Adipose tissue (tissue), 3 donors: ENCODE measurements around the gene DAND5. TPM values are rescaled to one million over a fixed set of nuclear protein-coding genes. Genes with fewer than 3 reads are reported as not detected.
"Not testable (repeated sequence)": the region's sequence is repeated elsewhere in the genome, so short reads cannot be mapped to it uniquely, and the experiment has no call there.

Experiments
- H3K27ac ChIP-seq: one replicate; pipeline ENCODE4 v1.5.1; 2013; ENCODE audit warnings: low read depth, low read length
- WGBS, 3 donors: extraction: QIAGEN DNeasy Blood & Tissue Kit; methylation state at CpG; one replicate each; pipeline ENCODE4 v1.1.7; 2013; 5-methylcytosine and 5-hydroxymethylcytosine counted together
- polyA plus RNA-seq, 3 donors: library from polyadenylated mRNA; stranded (reverse); fragments of 200-250 nt; gene quantifications; one replicate each; pipeline ENCODE4 v1.2.3, GENCODE V29; 2013
- donor health status: healthy with polysubstance abuse.
- donor health status: Bipolar disorder and iron deficiency.
- donor health status: healthy.

Gene DAND5
- polyA plus RNA-seq, 3 donors, result 0.04 to 0.11 (median 0.05) TPM

GRCh38 chr19:12956446-12957388 is 12.7 kb upstream of the DAND5 start, which contains the start of gene GADD45GIP1:
GADD45GIP1 (minus strand) TSS chr19:12957223; CDS start chr19:12957212, 11 bp downstream.
- 4 to 5% (median 4%) methylated on average over 71 to 84 of the region's 84 CpGs for WGBS, 3 donors

GRCh38 chr19:12957389-12957952 is 11.9 kb upstream of the DAND5 start:
- 31 to 40% (median 39%) methylated on average over 30 to 31 of the region's 31 CpGs for WGBS, 3 donors
- peak overlapping the region; percentile 90 for H3K27ac ChIP-seq

More at GRCh38 chr19:12956446-12957388, 12.7 kb upstream of the DAND5 start, which contains the start of gene GADD45GIP1:
- H3K27ac ChIP-seq, result peak within 1 kb of the TSS; percentile 90

- 65 to 79% (median 73%) methylated on average over 6 of the region's 6 CpGs for WGBS, 3 donors
- no peak overlapping the region for H3K27ac ChIP-seq
These were observed 9.9 kb upstream of the DAND5 start for GRCh38 chr19:12959481-12959880.

- 0 to 1% (median 0%) methylated on average over 32 to 34 of the region's 34 CpGs for WGBS, 3 donors
These were observed 4.2 kb upstream of the DAND5 start for GRCh38 chr19:12965017-12965811.

GRCh38 chr19:12965812-12966135 is 3.6 kb upstream of the DAND5 start:
- 47 to 51% (median 49%) methylated on average over 8 of the region's 8 CpGs for WGBS, 3 donors

More at GRCh38 chr19:12965017-12965811, 4.2 kb upstream of the DAND5 start:
- no peak overlapping the region for H3K27ac ChIP-seq

GRCh38 chr19:12967907-12968306 is 1.5 kb upstream of the DAND5 start:
- WGBS, 3 donors, result 87 to 98% (median 93%) methylated on average over 5 of the region's 5 CpGs

More at GRCh38 chr19:12965812-12966135, 3.6 kb upstream of the DAND5 start:
- no peak overlapping the region for H3K27ac ChIP-seq

GRCh38 chr19:12970070-12970820 is 869 bp downstream of the DAND5 start:
- H3K27ac ChIP-seq, result no peak overlapping the region
- 88 to 90% (median 88%) methylated on average over 7 of the region's 7 CpGs for WGBS, 3 donors

More at GRCh38 chr19:12967907-12968306, 1.5 kb upstream of the DAND5 start:
- no peak overlapping the region for H3K27ac ChIP-seq

- WGBS, 3 donors, result 85 to 93% (median 87%) methylated on average over 16 of the region's 16 CpGs
- no peak overlapping the region for H3K27ac ChIP-seq
These were observed 3.9 kb downstream of the DAND5 start for GRCh38 chr19:12973236-12973635.

- no peak overlapping the region for H3K27ac ChIP-seq
- 58 to 68% (median 58%) methylated on average over 19 of the region's 19 CpGs for WGBS, 3 donors
These were observed 5.2 kb downstream of the DAND5 start for GRCh38 chr19:12974301-12975220.

- no peak overlapping the region for H3K27ac ChIP-seq
- WGBS, 3 donors, result 51 to 72% (median 68%) methylated on average over 15 to 17 of the region's 17 CpGs
These were observed 5.9 kb downstream of the DAND5 start for GRCh38 chr19:12975221-12975741.

- WGBS, 3 donors, result 78 to 87% (median 83%) methylated on average over 7 of the region's 7 CpGs
- H3K27ac ChIP-seq, result not testable (repeated sequence)
These were observed 6.7 kb downstream of the DAND5 start for GRCh38 chr19:12976109-12976508.

- 94 to 99% (median 96%) methylated on average over 2 to 3 of the region's 3 CpGs for WGBS, 3 donors
- no peak overlapping the region for H3K27ac ChIP-seq
These were observed 10.6 kb downstream of the DAND5 start for GRCh38 chr19:12979974-12980373.

GRCh38 chr19:12982648-12983047 is 13.3 kb downstream of the DAND5 start:
- 87 to 93% (median 93%) methylated on average over 6 of the region's 6 CpGs for WGBS, 3 donors
- H3K27ac ChIP-seq, result no peak overlapping the region

- no peak overlapping the region for H3K27ac ChIP-seq
- 36 to 51% (median 46%) methylated on average over 10 of the region's 10 CpGs for WGBS, 3 donors
These were observed 13.7 kb downstream of the DAND5 start for GRCh38 chr19:12983091-12983490.

GRCh38 chr19:12983542-12984142 is 14.3 kb downstream of the DAND5 start:
- no peak overlapping the region for H3K27ac ChIP-seq
- 9 to 11% (median 9%) methylated on average over 40 to 51 of the region's 51 CpGs for WGBS, 3 donors

- WGBS, 3 donors, result 80 to 89% (median 86%) methylated on average over 3 of the region's 3 CpGs
- H3K27ac ChIP-seq, result no peak overlapping the region
These were observed 14.8 kb downstream of the DAND5 start for GRCh38 chr19:12984143-12984627.
